Astrocyte (in vitro differentiated cells and primary cell): ENCODE data around the gene SPRTN.

ENCODE experiments used
- EZH2 ChIP-seq: IDR thresholded peaks from 2 replicates; pipeline ENCODE4 v1.6.1; 2012; ENCODE audit warnings: mild to moderate bottlenecking, low read length, inconsistent platforms; ENCODE audit not compliant: insufficient read depth
- TF ChIP-seq, protein P1 (sequence below): IDR thresholded peaks from 2 replicates; pipeline ENCODE4 v1.5.1; 2011; ENCODE audit warnings: low read depth, mild to moderate bottlenecking, inconsistent platforms, low read length, moderate library complexity; ENCODE audit not compliant: insufficient read depth

DNA sequence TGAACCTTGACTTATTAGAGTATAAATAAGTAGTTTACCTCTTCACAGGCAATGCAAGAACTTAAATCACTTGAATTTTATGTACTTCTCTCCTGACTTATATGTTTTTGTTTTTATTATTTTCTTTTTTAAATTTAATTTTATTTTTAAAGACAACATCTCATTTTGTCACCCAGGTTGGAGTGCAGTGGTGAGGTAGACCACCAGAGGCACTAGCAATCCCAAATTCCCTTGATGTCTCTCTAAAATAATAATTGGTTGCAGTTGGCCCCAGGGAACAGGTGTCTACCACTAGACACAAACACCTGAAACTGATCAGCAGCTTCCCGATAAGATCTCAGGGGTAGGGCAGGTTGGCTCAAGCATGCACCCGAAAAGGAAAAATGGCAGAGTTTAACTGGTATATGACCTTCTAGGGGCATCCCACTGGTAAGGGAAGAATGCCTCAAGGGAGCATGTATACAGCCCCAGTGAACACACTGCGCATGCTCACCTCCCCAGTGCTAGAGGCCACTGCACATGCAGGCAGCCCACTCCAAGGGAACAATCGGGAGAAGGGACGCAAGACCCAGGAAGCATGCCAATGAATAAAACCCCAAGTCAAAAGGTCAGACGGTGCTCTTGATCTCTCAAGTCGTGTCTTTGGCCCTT is 15.1 kb upstream of the SPRTN start:
- TF ChIP-seq, protein P1, sequence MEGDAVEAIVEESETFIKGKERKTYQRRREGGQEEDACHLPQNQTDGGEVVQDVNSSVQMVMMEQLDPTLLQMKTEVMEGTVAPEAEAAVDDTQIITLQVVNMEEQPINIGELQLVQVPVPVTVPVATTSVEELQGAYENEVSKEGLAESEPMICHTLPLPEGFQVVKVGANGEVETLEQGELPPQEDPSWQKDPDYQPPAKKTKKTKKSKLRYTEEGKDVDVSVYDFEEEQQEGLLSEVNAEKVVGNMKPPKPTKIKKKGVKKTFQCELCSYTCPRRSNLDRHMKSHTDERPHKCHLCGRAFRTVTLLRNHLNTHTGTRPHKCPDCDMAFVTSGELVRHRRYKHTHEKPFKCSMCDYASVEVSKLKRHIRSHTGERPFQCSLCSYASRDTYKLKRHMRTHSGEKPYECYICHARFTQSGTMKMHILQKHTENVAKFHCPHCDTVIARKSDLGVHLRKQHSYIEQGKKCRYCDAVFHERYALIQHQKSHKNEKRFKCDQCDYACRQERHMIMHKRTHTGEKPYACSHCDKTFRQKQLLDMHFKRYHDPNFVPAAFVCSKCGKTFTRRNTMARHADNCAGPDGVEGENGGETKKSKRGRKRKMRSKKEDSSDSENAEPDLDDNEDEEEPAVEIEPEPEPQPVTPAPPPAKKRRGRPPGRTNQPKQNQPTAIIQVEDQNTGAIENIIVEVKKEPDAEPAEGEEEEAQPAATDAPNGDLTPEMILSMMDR: no peak
- no peak for TF ChIP-seq EZH2
